Fibroblast of gingiva (primary cell): Measurements from ENCODE around the gene EVPL.
"Not testable (repeated sequence)": the region's sequence is repeated elsewhere in the genome, so short reads cannot be mapped to it uniquely, and the experiment has no call there.

Experiments used
- DNase-seq: peaks from one replicate; pipeline ENCODE4 v3.0.0-alpha.2; 2011; ENCODE audit warnings: low read depth

EVPL gene

DNA sequence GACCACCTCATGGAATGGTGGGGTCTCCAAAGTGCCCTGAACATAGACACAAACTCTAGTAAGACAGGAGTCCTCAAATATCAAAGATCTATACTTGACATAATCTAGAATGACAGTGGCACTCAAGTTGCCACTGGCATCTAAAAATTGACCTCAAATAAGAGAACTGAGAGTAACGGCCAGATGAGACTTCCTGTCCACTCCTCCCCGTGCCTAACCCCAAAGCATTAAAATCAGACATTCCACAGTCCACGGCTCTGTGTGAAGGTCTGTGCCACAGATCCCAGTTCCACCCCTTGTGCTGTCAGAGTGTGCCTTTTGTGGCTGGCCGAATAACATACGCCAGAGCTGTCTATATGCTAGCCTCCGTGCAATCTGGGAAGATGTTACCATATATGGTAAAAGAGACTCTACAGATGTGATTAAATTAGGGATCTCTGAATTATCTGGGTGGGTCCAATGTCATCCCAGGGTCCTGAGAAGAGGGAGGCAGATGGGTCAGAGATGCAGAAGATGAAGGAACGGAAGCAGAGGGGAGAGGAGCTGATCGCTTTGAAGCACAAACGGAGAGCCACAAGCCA lies 21.0 kb upstream of the EVPL start:
- no peak for DNase-seq

DNA sequence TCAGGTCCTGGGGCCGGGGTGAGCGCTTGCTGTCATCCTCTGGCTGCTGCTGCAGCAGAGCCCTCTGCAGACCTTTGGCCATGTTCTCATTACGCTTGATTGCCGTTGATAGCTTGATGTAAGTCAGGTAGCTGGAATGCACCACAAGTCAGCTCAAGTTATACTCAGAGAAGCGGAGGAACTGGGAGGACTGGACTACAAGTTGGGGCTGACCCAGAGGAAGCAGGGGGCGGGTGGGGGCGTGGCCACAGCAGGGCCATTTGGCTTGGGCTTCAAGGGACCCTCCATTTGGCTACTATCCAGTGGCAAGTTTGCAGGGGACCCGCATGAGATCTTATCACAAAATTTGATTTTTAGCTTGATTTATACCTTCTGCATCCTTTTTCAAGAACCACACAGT lies 19.0 kb upstream of the EVPL start:
- DNase-seq = no peak

DNA sequence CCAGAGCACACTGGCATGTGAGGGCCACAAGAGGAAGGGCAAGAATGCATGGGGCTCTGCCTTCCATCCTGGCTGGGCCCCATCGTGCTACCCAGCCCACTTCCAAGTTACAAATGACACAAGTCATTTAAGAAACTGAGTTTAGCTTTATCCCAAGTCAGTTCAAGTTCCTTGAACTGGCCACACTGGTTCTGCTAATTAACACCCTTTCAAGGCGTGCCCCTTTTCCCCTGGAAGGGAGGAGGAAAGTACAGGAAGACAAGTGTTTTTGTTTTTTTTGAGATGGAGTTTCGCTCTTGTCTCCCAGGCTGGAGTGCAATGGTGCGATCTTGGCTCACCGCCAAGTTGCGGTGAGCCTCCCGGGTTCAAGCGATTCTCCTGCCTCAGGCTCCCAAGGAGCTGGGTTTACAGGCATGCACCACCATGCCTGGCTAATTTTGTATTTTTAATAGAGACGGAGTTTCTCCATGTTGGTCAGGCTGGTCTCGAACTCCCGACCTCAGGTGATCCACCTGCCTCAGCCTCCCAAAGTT lies 17.4 kb upstream of the EVPL start:
- not testable (repeated sequence) for DNase-seq

DNA sequence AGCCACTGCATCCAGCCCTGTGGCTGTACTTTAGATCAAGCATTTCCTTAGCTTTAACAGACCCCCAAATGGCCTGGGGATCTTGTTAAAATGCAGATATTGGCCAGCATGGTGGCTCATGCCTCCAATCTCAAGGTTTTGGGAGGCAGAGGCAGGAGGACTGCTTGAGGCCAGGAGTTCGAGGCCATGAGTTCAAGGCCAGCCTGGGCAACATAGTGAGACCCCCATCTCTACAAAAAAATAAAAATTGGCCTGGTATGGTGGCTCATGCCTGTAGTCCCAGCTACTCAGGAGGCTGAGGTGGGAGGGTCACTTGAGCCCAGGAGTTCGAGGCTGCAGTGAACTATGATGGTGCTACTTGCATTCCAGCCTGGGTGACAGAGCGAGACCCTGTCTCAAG lies 15.8 kb upstream of the EVPL start:
- not testable (repeated sequence) for DNase-seq

DNA sequence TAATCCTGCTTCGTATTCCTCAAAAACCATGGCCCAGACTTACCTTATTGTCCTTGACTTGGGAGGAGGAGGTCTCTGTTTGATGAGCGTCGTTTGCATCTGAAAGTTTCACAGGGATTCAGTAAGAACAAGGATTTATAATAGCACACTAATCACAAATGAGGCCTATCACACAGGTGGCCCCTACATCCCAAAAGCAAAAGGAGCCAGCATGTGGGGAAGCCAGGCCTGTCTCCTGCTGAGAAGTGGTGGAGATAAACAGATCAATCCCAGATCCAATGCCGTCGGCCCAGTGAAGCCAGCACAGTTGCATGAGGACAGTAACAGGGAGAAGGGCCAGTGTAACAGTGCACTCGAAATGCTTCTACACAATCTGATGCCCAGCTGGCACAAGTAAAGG lies 13.3 kb upstream of the EVPL start:
- no peak for DNase-seq

DNA sequence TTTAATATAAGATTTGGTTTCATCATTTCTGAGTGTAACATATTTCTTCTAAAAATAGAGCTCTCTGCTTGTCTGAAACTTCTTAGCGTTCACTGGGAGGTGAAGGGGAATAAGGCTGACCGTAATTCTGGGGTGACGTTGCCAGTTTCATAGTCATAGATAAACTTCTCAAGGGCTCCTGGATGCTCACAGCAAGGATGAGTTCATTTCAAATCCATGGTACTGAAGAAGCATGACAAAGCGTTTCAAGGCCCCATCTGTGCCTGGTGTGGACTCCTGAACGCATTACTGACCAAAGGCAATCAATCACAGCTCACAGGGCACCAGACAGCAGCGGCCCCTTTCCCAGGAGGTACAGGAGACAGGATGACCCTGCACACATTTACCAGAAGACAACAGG lies 12.0 kb upstream of the EVPL start:
- DNase-seq = no peak

DNA sequence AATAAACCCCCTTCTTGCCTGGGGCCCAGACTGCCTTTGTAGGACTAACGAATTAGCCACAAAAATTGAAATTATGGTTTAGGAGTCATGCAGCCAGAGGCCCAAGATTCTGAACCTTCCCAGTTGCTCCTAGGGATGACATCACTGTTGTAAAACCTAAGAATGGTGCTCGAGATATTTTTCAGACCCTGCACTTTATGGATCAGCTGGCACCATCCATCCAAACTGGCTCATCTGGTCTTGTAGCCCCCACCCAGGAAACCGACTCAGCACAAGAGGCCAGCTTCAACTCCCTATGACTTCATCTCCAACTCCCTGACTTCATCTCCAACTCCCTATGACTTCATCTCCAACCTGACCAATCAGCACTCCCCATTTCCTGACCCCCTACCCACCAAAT lies 10.9 kb upstream of the EVPL start:
- no peak for DNase-seq

DNA sequence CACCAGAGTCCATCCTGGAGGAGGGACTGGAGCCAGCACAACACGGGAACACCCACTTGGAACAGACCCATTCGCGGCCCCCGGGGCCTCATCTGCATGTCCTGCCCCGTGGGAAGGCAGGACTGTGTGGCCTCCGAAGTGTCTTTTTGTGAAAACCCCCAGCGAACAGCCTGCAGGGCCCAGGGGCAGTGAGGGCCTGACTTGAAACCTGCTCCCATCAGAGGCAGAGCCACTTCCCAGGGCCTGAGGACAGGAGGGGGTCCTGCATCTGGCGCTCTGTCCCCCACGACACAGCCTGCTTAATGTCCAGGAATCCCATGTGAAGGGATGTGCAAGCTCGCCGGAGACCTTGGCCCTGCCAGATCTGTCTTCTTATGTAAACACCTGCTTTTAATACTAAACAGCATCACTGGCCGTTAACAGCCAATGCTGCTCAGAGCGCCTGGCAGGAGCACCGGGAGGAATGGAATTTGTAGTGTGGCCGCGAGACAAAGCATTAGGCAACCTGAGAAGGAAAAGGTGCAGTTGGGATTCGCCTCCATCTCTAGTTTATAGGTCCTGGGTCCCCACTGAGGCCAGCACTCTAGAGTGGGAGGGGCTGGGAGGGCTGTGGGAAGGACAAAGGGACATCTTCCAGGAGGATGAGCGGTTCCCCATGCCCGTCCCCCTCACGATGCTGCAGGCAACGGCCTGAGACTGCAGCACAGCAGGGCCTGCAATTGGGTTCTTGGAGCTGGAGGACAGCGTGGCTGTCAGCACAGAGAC lies 9.6 kb upstream of the EVPL start:
- no peak for DNase-seq

DNA sequence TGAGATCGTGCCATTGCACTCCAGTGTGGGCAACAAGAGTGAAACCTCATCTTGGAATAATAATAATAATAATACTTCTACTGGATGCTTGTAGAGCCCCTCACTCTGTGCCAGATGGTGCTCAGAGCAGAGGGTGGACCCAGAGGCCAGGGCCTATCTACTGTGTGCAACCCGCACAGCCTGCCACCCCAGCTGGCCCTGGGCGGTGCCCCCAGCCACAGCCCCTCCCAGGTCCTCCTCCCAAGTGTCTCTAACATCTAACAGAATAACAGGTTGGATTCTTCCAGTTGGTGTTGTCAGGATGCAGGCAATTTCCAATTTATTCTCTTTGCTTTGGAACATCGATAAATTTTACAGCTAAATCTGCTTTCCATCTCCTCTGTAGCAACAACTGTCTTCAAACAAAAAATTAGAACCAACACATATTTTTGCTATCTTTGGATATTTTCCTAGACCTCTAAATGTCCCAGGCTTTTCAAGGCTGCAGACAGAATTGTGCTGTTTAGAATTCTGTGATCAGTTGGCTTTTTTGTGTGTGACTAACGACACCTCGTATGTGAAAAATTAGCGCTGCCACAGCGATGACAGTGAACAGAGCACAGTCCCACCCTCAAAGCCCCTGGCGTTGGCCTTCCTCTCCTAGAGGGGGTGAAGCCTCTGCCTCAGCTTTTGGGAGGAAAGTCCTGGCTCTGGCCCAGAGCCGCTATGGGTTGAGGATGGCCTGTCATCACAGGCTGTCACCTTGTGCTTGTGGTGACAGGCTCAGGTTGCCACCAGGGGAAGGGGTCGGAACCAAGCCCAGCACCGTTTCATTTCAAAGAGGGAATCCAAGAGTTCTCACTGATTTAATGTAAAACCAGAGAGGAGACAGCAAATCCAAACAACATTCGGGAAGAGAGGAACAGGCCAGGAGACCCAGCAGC lies 7.6 kb upstream of the EVPL start:
- no peak for DNase-seq

DNA sequence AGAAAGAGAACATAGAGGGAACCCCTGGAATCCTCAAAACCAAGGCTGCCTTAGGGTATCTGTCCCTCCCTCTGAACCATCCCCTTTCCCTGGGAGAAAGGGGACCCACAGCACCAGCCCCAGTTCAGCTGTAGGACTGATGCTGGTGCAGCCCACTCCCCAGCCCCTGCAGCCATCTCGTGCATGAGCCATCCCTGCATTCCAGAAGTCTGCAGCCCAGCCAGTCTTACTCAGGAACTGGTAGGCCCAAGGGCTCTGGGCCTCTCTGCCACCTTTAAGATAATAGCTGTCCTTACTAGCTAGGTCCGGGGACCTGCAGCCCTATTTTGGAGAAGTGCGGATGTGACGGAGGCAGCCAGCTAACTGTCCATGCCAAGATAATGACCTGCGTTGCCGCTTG lies 6.0 kb upstream of the EVPL start:
- no peak for DNase-seq

DNA sequence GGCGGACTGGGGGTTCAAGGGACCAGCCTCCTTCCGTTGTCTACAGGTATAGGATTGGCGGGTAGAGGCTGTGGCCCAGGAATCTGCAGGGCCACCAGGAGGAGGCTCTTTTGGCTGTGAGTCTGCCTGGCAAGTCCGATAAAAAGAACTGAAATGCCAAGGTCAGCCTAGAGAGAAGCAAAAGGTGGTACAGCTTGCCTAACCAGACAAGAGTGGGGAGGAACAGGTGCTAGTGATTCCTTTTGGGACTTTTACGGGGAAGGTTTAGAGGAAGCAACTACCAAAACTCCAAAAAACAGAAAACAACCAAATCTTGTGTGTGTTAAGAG lies 5.6 kb upstream of the EVPL start:
- no peak for DNase-seq

DNA sequence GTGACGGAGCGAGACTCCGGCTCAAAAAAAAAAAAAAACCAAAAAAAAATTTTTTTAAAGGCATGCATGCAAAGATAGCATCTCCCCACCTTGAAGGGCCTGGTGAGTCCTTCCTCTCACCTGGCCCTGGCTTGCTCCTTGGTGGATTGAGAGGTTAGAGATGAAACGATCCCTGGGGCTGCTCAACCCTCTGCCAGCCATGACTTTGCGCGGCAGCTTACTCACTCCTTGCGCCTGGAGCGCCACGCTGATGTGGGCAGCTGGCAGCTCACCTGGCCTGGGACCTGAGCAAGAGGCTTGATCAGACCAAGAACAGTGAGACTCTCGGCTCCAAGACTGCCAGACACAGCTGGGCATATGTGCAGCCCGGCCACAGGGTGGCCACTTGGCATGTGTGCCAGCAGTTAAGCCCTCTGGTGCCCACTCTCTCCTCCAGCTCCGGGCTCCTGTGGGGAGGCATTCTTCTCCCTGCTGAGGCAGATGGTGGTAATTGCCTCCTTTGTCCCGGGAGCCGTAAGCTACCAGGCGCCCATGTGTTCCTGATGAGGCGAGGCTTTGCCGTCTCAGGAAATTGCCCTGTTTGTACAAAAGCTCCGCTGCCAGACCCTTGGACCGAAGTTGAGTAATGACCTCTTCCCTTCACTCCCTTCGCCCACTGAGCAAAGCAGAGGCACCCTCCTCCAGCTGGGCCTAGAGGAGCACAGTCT lies 5.1 kb upstream of the EVPL start:
- DNase-seq = no peak

DNA sequence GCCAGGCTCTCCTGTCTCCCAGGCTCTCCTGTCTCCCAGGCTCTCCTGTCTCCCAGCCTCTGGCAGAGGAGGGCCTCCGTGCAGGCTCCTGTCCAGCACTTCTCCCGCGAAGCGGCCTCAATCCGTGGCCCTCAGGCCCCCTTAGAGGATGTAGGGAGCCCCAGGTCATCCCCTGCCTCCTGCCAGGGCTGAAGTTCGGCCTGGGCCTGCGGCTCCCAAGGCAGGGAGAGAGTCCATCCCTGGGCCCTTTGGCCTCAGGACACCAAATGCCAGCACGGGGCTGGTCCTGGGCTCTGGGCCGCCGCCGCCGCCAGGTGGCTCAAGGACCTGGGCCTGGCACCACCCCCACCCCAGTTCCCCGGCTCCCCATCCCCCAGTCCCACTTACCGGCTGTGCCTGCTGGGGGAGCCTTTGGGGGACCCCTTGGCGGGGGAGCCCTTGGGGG lies 370 bp downstream of the EVPL start:
- no peak for DNase-seq

DNA sequence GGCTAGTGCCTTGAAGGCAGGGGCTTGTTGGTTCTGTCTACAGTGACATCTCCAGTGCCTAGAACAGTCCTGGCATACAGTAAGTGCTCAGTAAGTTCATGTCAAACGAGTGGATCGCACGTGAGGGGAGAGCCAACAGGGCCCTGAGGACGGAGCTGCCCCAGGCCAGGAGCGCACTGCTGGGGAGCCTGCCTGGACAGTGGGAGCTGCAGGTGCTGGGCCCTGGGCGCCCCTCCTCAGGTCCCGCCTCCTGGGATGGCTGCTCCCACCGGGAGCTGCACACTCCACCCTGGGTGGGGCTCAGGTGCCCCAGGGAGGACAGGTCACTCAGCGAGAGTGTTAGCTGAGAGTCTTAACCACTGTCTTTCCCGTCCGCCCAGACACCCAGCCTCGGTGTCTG lies 1.8 kb downstream of the EVPL start:
- no peak for DNase-seq

DNA sequence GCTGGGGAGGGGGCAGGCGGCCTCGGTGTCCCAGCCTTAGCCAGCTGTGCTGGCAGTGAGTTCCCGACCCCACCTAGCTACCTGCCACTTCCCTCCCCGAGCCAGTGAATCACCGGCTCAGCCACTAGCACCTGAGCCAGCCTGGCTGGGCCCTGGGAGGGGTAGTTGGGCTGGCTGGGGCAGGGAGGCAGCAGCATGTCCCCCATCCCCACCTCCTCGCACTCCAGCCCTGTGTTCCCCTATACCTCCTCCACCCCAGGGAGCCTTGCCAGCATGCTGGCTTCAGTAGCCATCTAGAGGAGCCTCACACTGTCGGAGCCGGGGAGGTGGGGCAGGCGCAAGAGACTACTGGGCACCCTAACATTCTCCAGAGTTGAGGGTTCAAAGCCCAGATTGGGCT lies 2.8 kb downstream of the EVPL start:
- DNase-seq = no peak

DNA sequence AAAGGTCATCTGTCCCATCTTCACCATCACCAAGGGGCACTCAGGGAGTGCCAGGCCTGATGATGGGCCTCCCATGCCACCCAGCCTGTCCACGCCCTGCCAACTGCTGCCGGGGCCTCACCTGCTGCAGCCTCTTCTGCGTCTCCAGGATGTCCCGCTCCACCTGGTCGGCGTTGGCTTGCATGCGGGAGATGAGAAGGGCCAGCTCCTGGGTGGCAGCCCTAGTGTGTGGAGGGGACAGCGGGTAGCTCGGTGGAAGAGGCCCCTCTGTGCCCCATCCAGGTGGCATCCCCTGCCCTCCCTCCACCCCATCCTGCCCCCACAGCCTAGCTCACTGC lies 3.2 kb downstream of the EVPL start:
- DNase-seq = no peak

DNA sequence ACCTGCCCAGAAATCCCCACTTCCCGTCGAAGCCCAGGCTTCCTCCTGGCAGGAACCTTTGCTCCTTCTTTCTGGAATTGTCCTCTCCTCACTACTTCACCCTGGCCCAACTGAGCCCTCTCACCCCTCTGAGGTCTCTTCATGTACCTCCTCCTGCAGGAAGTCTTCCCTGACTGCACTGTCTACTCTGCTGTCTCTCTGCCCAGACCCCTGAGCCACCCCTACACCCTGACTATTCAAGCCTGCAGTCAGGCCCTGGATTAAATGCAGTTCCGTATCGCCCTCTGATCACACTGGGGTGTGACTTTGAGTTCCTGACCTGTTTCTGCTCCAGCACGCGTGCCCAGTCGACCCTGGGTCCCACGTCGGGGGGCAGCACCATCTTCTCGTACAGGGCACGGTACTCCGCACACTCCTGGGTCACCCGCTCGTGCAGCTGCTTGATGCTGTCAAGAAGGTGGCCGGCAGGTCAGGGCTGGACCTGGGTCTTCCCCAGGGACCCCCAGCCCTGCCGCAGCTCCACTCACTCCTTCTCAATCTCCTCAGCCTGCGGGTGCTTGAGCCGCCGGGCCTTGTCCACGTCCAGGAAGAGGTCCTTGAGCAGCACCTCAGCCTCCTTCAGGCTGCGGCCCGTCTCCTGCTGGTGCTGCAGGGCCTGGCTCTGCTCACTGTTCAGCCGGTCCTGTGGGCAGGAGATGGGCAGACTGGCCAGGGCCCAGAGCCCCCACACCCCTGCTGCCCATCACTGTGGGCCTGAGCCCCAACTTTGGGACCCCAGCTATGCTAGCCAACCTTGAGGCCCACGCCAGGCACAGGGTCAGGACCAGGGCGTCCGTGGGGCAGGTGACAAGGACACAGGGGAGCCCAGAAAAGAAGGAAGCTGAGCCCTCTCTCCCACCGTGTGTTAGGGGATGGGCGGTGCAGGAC lies 3.9 kb downstream of the EVPL start:
- DNase-seq = no peak

DNA sequence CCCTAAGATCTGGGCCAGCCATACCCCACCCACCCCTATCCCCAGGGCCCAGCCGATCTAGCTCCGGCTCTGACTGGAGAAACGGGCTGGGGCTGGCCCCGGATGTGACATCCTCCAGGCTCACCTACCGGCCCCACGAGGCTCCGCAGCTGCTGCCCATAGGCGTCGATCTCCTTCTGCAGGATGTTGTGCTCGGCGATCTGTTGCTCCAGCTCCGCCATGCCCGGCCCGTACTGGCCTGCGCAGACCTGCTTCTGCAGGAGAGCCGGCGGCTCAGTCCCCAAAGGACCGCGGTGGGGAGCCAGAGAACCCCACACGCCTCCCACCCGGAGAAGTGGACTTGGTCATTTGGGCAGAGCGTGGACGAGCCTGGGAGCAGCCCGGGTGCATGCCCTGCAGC lies 4.8 kb downstream of the EVPL start:
- no peak for DNase-seq

DNA sequence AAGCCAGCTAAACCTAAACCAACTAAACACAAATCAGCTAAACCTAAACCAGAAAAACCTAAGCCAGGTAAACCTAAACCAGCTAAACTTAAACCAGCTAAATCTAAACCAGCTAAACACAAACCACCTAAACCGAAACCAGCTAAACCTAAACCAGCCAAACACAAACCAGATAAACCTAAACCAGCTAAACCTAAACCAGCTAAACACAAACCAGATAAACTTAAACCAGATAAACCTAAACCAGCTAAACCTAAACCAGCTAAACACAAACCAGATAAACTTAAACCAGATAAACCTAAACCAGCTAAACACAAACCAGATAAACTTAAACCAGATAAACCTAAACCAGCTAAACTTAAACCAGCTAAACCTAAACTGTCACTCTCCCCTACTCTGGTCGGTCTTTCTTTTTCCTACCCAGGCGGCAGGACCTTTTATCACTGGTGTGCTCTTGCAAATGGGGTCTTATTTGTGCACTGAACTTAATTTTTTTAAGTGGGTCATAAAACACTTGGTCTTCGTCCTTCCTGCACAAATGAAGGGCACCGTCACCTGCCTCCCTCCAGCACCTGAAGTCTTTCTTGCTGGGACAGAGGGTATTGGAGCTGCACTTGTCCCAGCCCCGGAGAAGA lies 7.2 kb downstream of the EVPL start:
- no peak for DNase-seq

DNA sequence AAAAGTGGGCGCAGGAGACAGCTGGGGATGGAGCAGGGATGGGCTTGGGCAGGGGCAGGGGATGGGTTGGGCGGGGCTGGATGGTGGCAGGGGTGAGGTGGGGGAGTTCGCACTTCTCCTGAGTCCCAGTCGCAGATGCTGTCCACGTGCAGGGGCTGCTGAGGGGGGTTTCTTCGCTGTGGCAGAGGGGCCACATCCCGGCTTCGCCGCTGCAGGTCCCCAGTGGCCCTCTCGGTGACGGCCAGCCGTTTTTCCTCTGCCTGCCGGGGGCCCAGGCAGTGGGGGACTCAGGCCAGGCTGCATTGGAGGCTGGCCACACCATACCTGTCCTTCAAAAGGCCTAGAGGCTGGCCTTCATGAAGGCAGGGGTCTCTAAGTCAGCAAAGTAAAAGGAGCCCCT lies 8.3 kb downstream of the EVPL start:
- DNase-seq = no peak

DNA sequence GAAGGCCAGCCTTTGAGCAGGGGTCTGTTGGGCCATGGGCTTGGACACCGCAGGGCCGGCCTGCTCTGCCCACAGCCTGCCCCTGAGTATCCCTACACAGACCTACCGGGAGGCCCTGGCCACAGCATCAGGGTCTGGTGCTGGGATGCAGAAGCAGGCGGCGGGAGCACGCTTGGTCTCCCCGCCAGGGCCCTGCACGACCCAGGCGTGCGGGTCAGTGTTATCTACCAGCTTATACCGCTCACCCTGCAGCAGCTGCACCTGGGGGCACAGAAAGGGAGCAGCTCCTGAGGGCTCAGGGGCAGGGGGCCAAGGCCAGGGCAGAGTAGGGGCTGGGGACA lies 8.8 kb downstream of the EVPL start:
- no peak for DNase-seq
